HEK293T (cell line): Measurements from ENCODE around the gene ARHGAP28.

Experiments used
- ARNT ChIP-seq: fragments of 450-650 bp; IDR thresholded peaks from 2 replicates; pipeline ENCODE4 v1.6.1; 2017; ENCODE audit warnings: mild to moderate bottlenecking
- BHLHE40 ChIP-seq: fragments of 450-650 bp; IDR thresholded peaks from 2 replicates; pipeline ENCODE4 v1.6.1; 2016; ENCODE audit warnings: mild to moderate bottlenecking, moderate library complexity, borderline replicate concordance
- CTBP1 ChIP-seq: fragments of 450-650 bp; IDR thresholded peaks from 2 replicates; pipeline ENCODE4 v1.6.1; 2016; ENCODE audit warnings: borderline replicate concordance
- ELF4 ChIP-seq: fragments of 450-650 bp; IDR thresholded peaks from 2 replicates; pipeline ENCODE4 v1.6.1; 2017; ENCODE audit warnings: antibody characterized with exemption
- FOXK2 ChIP-seq: fragments of 450-650 bp; IDR thresholded peaks from 2 replicates; pipeline ENCODE4 v1.6.1; 2016; ENCODE audit warnings: mild to moderate bottlenecking
- FOXM1 ChIP-seq: fragments of 450-650 bp; IDR thresholded peaks from 2 replicates; pipeline ENCODE4 v1.6.1; 2017; ENCODE audit warnings: mild to moderate bottlenecking, borderline replicate concordance
- HDGF ChIP-seq: fragments of 450-650 bp; IDR thresholded peaks from 2 replicates; pipeline ENCODE4 v1.6.1; 2017; ENCODE audit warnings: antibody characterized with exemption, borderline replicate concordance
- NFRKB ChIP-seq: fragments of 450-650 bp; IDR thresholded peaks from 2 replicates; pipeline ENCODE4 v1.6.1; 2016; ENCODE audit warnings: mild to moderate bottlenecking, moderate library complexity
- SP1 ChIP-seq: fragments of 450-650 bp; IDR thresholded peaks from 2 replicates; pipeline ENCODE4 v1.6.1; 2017
- SUZ12 ChIP-seq: fragments of 450-650 bp; IDR thresholded peaks from 2 replicates; pipeline ENCODE4 v1.6.1; 2016; ENCODE audit warnings: mild to moderate bottlenecking
- TF ChIP-seq, protein P1 (sequence below): fragments of 450-650 bp; IDR thresholded peaks from 2 replicates; pipeline ENCODE4 v1.6.1; 2016

DNA sequence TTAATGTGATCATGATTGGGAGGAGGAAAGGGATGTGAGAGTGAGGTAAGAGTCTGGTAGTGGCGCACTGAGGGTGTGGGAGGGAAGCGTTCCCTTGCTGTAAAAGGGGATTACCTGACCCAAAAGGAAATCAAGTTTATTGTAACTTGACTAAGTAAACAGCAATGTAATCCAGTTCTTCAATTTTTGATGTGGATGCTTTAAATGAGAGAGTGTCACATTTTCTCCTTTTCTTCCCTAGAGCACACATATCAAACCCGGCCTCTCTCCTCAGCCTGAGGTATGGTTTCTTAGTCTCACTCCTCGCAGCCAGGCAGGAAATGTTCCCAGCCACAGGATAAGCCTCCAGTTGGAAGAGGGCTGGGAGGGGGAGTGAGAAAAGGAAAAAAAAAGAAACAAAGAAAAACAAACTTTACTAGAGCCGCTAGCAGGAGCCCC, 688 bp upstream of the ARHGAP28 start:
- TF ChIP-seq, protein P1, sequence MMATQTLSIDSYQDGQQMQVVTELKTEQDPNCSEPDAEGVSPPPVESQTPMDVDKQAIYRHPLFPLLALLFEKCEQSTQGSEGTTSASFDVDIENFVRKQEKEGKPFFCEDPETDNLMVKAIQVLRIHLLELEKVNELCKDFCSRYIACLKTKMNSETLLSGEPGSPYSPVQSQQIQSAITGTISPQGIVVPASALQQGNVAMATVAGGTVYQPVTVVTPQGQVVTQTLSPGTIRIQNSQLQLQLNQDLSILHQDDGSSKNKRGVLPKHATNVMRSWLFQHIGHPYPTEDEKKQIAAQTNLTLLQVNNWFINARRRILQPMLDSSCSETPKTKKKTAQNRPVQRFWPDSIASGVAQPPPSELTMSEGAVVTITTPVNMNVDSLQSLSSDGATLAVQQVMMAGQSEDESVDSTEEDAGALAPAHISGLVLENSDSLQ: no peak
- TF ChIP-seq SUZ12 (no peak), HDGF (no peak), ELF4 (no peak), FOXM1 (no peak), BHLHE40 (no peak), CTBP1 (no peak), FOXK2 (no peak), ARNT (no peak), SP1 (no peak), NFRKB (no peak)
